Measurements from ENCODE around the gene RGS11. TPM values are rescaled to one million over a fixed set of nuclear protein-coding genes. Genes with fewer than 3 reads are reported as not detected.

RGS11 gene
- total and polyA plus RNA-seq, 2 of the 4 experiments (the other 2 are of a cell fraction): under 0.01 to 0.48 TPM

DNA sequence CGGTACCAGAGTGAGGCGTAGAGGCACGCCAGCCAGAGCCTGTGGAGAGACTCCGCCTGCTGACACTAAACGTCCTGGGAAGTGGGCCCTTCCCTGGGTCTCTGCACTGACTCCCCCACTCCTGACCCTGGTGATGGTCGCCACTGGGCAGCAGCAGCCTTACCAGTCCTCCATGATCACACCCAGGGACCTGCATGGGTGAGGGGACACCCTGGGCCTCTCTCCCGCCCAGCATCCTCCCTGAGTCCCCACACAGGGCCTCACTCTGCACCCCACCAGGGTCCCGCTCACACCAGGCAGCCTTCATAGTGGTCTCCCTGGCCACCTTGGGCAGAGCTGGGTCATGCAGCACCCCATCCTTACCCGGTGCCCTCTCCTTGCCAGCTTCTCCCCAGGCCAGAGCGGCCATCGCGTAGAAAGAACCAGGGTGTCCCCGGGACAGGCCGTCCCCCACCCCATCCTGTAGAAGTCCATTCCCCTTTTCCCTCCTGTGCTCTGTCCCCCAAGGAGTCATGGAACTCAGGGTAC lies 10.7 kb downstream of the RGS11 start:
- Histone ChIP-seq H4K20me1 (ENCODE audit: insufficient read depth, low read length) (no peaks in the 10 kb centered on the region), H2AK5ac (ENCODE audit: low read depth, low read length) (no peak overlapping the region), H3K9me3 (ENCODE audit: control insufficient read depth, insufficient read depth, low read length) (no peaks in the 10 kb centered on the region), H3K36me3 (ENCODE audit: control insufficient read depth, insufficient read depth, low read length) (peaks cover 33% of the 10 kb centered on the region), H3K4ac (ENCODE audit: low read depth, low read length) (no peak overlapping the region), H3K14ac (replicated peaks; ENCODE audit: low read depth, low read length) (no peak overlapping the region), H2AFZ (replicated peaks; ENCODE audit: low read length, poor library complexity) (no peak overlapping the region), H4K8ac (ENCODE audit: low read depth in 2 of 2, low read length in 2 of 2) (no peak overlapping the region), H4K91ac (ENCODE audit: insufficient read depth, low read depth, low read length) (no peak overlapping the region), H2BK20ac (ENCODE audit: low read depth, low read length) (no peak overlapping the region), H2AK9ac (replicated peaks; ENCODE audit: low read depth, low read length, poor library complexity) (no peak overlapping the region), H3K4me1 (ENCODE audit: control insufficient read depth, insufficient read depth, low read length) (no peaks in the 10 kb centered on the region), H3K27ac (ENCODE audit: insufficient read depth, low read length) (no peak overlapping the region), H3K9ac (ENCODE audit: low read depth, low read length) (no peak overlapping the region), H3K27me3 (ENCODE audit: control insufficient read depth, insufficient read depth, low read length) (no peaks in the 10 kb centered on the region), H3K56ac (ENCODE audit: extremely low read depth, insufficient read depth, low read length) (no peak overlapping the region), H3K9me1 (ENCODE audit: insufficient read depth, low read length) (peaks cover 3% of the 10 kb centered on the region), H4K5ac (ENCODE audit: low read depth, low read length) (no peak overlapping the region), H3K79me1 (ENCODE audit: low read depth in 1 of 2, low read length in 2 of 2) (no peaks in the 10 kb centered on the region), H2BK15ac (ENCODE audit: low read depth, low read length) (no peak overlapping the region), H3K23ac (ENCODE audit: low read depth, low read length) (no peak overlapping the region), H3K4me3 (ENCODE audit: insufficient read depth, low read depth, low read length) (no peak overlapping the region), H3K4me2 (ENCODE audit: low read depth, low read length) (no peak overlapping the region), H3K18ac (ENCODE audit: low read depth, low read length) (no peak overlapping the region), H2BK120ac (ENCODE audit: low read depth, low read length) (no peak overlapping the region), H2BK5ac (ENCODE audit: low read depth, low read length, poor library complexity, severe bottlenecking) (no peak overlapping the region)
- TSS peak; percentile 88 for BruUV-seq (replicated peaks)
- TF ChIP-seq MAFK (IDR thresholded peaks at IDR 0.05; ENCODE audit: low read depth, low read length): no peak
- TF ChIP-seq MAZ (IDR thresholded peaks at IDR 0.05; ENCODE audit: borderline replicate concordance, low read depth, low read length): no peak
- TF ChIP-seq BHLHE40 (IDR thresholded peaks at IDR 0.05; ENCODE audit: low read depth, low read length): no peak
- no peak for TF ChIP-seq SMC3 (IDR thresholded peaks at IDR 0.05; ENCODE audit: low read depth, low read length)
- no peak for TF ChIP-seq MXI1 (IDR thresholded peaks at IDR 0.05; ENCODE audit: borderline replicate concordance, low read depth, low read length)
- no peak for TF ChIP-seq FOS (IDR thresholded peaks at IDR 0.05; ENCODE audit: low read depth, low read length)
- POLR2A ChIA-PET (ENCODE audit: unreplicated experiment): no interaction called here
- in situ Hi-C loops (cut with MboI; ENCODE audit: low sequenced_read_pairs): no loop called here
- dilution Hi-C loops (cut with HindIII; ENCODE audit: low sequenced_read_pairs, unreplicated experiment): no loop called here
- DNase-seq: no peak
- CTCF ChIA-PET: no interaction called here
- ATAC-seq (ENCODE audit: low read depth): no peak
- 89% methylated on average over 5 of the region's 14 CpGs; no CpG with 5 or more reads in 1 of the 2 experiments for WGBS, 2 experiments (ENCODE audit: extremely low coverage in 2 of 2, insufficient read length in 1 of 2)
- intact Hi-C loops (cut with micrococcal nuclease): no loop called here
